RWPE2 (cell line): Measurements from ENCODE around the gene ETNK1.

ENCODE experiments used
- ATAC-seq: fragments of 200-7000 bp; cut with Tn5 transposase; 3 replicates; pipeline ENCODE4 v1.9.1; 2021; ENCODE audit warnings: low read depth
- DNase-seq: peaks from one replicate; pipeline ENCODE4 v3.0.0-alpha.2; 2020; ENCODE audit warnings: low spot score
- H3K27ac ChIP-seq: fragments of 450-650 bp; 2 replicates; pipeline ENCODE4 v1.5.1; 2017; ENCODE audit warnings: mild to moderate bottlenecking; ENCODE audit not compliant: poor library complexity, severe bottlenecking
- H3K27me3 ChIP-seq: fragments of 250-450 bp; sonication (Bioruptor Pico); 2 replicates; pipeline ENCODE4 v1.5.1; 2021; ENCODE audit warnings: mild to moderate bottlenecking, moderate library complexity; ENCODE audit not compliant: insufficient read depth, poor library complexity, severe bottlenecking
- H3K36me3 ChIP-seq: fragments of 250-450 bp; sonication (Bioruptor Pico); 2 replicates; pipeline ENCODE4 v1.5.1; 2020; ENCODE audit warnings: low read depth, mild to moderate bottlenecking, moderate library complexity
- H3K4me1 ChIP-seq: fragments of 250-450 bp; sonication (Bioruptor Pico); 2 replicates; pipeline ENCODE4 v1.5.1; 2021; ENCODE audit warnings: mild to moderate bottlenecking, moderate library complexity; ENCODE audit not compliant: insufficient read depth, poor library complexity, severe bottlenecking
- H3K4me3 ChIP-seq: fragments of 250-450 bp; sonication (Bioruptor Pico); 2 replicates; pipeline ENCODE4 v1.5.1; 2021; ENCODE audit warnings: mild to moderate bottlenecking, moderate library complexity; ENCODE audit not compliant: severe bottlenecking
- H3K9me3 ChIP-seq: fragments of 250-450 bp; sonication (Bioruptor Pico); 2 replicates; pipeline ENCODE4 v1.5.1; 2021; ENCODE audit warnings: mild to moderate bottlenecking, moderate library complexity; ENCODE audit not compliant: severe bottlenecking
- CTCF ChIP-seq: fragments of 450-650 bp; IDR thresholded peaks from one replicate; pipeline ENCODE4 v1.5.1; 2017; ENCODE audit warnings: mild to moderate bottlenecking, moderate library complexity; ENCODE audit not compliant: poor library complexity, severe bottlenecking

The ETNK1 gene

GRCh38 chr12:22624870-22625761 is at the start of gene ETNK1:
TSS of gene ETNK1 (plus strand) at chr12:22625171. CDS start at chr12:22625431, 260 bp downstream.
- no peak for TF ChIP-seq CTCF
- Histone ChIP-seq H3K36me3 (no peaks in the 10 kb centered on the region), H3K9me3 (no peaks in the 10 kb centered on the region), H3K4me1 (peaks cover 8% of the 10 kb centered on the region), H3K27me3 (no peaks in the 10 kb centered on the region), H3K27ac (peak within 1 kb of the TSS; percentile 71), H3K4me3 (peak within 1 kb of the TSS; percentile 64)
- DNase-seq (peak; percentile 78), ATAC-seq (peak; percentile 93)

GRCh38 chr12:22576065-22576464 is 48.9 kb upstream of the ETNK1 start:
- no peak overlapping the region for H3K27ac ChIP-seq
- no peak for DNase-seq
- ATAC-seq, result no peak
- H3K36me3 ChIP-seq, result no peaks in the 10 kb centered on the region
- no peak overlapping the region for H3K4me3 ChIP-seq
- H3K9me3 ChIP-seq, result no peaks in the 10 kb centered on the region
- TF ChIP-seq CTCF, result no peak
- H3K4me1 ChIP-seq, result no peaks in the 10 kb centered on the region
- no peaks in the 10 kb centered on the region for H3K27me3 ChIP-seq

GRCh38 chr12:22576473-22576872 is 48.5 kb upstream of the ETNK1 start:
- TF ChIP-seq CTCF, result no peak
- Histone ChIP-seq H3K27ac (no peak overlapping the region), H3K4me3 (no peak overlapping the region), H3K4me1 (no peaks in the 10 kb centered on the region), H3K27me3 (no peaks in the 10 kb centered on the region), H3K9me3 (no peaks in the 10 kb centered on the region), H3K36me3 (no peaks in the 10 kb centered on the region)
- DNase-seq, result no peak
- ATAC-seq, result no peak

- no peak for TF ChIP-seq CTCF
- Histone ChIP-seq H3K27ac (no peak overlapping the region), H3K4me1 (no peaks in the 10 kb centered on the region), H3K9me3 (no peaks in the 10 kb centered on the region), H3K36me3 (no peaks in the 10 kb centered on the region), H3K27me3 (no peaks in the 10 kb centered on the region), H3K4me3 (no peak overlapping the region)
- ATAC-seq, result peak; percentile 51
- no peak for DNase-seq
Observed at GRCh38 chr12:22577667-22578066, 47.3 kb upstream of the ETNK1 start.

GRCh38 chr12:22578328-22578727 is 46.6 kb upstream of the ETNK1 start:
- Histone ChIP-seq H3K27ac (no peak overlapping the region), H3K27me3 (no peaks in the 10 kb centered on the region), H3K4me1 (no peaks in the 10 kb centered on the region), H3K9me3 (no peaks in the 10 kb centered on the region), H3K36me3 (no peaks in the 10 kb centered on the region), H3K4me3 (no peak overlapping the region)
- no peak for DNase-seq
- no peak for TF ChIP-seq CTCF
- no peak for ATAC-seq
